Parathyroid adenoma (tissue), 2 donors: ENCODE measurements around the gene GDNF.

Experiments used
- H2AFZ ChIP-seq: fragments of 300-600 bp; sonication (generic); one replicate; pipeline ENCODE4 v1.7.0; 2017; ENCODE audit warnings: antibody characterized with exemption, mild to moderate bottlenecking
- H3K27ac ChIP-seq: fragments of 300-600 bp; sonication (generic); one replicate; pipeline ENCODE4 v1.7.0; 2017
- H3K27me3 ChIP-seq: fragments of 300-600 bp; sonication (generic); one replicate; pipeline ENCODE4 v1.7.0; 2017; ENCODE audit warnings: low read length; ENCODE audit not compliant: control insufficient read depth, insufficient read depth
- H3K36me3 ChIP-seq: fragments of 300-600 bp; sonication (generic); one replicate; pipeline ENCODE4 v1.7.0; 2017; ENCODE audit warnings: low read length; ENCODE audit not compliant: control insufficient read depth, insufficient read depth
- H3K4me1 ChIP-seq: fragments of 300-600 bp; sonication (generic); one replicate; pipeline ENCODE4 v1.7.0; 2017; ENCODE audit warnings: control low read depth
- H3K4me2 ChIP-seq: fragments of 300-600 bp; sonication (generic); one replicate; pipeline ENCODE4 v1.7.0; 2017; ENCODE audit warnings: low read length
- H3K4me3 ChIP-seq: fragments of 300-600 bp; sonication (generic); one replicate; pipeline ENCODE4 v1.7.0; 2017; ENCODE audit warnings: low read depth, low read length
- H3K79me2 ChIP-seq: fragments of 300-600 bp; sonication (generic); one replicate; pipeline ENCODE4 v1.7.0; 2017; ENCODE audit warnings: control low read depth
- H3K9ac ChIP-seq: fragments of 300-600 bp; sonication (generic); one replicate; pipeline ENCODE4 v1.7.0; 2017; ENCODE audit warnings: mild to moderate bottlenecking
- H3K9me3 ChIP-seq: fragments of 300-600 bp; sonication (generic); one replicate; pipeline ENCODE4 v1.7.0; 2017; ENCODE audit warnings: low read length; ENCODE audit not compliant: control insufficient read depth
- CTCF ChIP-seq: fragments of 300-600 bp; sonication (generic); IDR thresholded peaks from one replicate; pipeline ENCODE4 v1.7.0; 2017; ENCODE audit warnings: antibody characterized with exemption, mild to moderate bottlenecking
- donor health status: primary hyperparathyroidism.

GDNF gene

GRCh38 chr5:37881359-37881758 lies 41.5 kb upstream of the GDNF start:
- no peak overlapping the region for H3K27ac ChIP-seq
- no peaks in the 10 kb centered on the region for H3K4me1 ChIP-seq
- TF ChIP-seq CTCF: no peak
- H3K4me3 ChIP-seq: no peak overlapping the region
- H3K9ac ChIP-seq: no peak overlapping the region
- H3K79me2 ChIP-seq: no peaks in the 10 kb centered on the region
- no peaks in the 10 kb centered on the region for H3K36me3 ChIP-seq
- no peaks in the 10 kb centered on the region for H3K27me3 ChIP-seq
- no peak overlapping the region for H3K4me2 ChIP-seq
- H3K9me3 ChIP-seq: no peaks in the 10 kb centered on the region
- H2AFZ ChIP-seq: no peak overlapping the region

- Histone ChIP-seq H3K4me1 (no peaks in the 10 kb centered on the region), H3K4me2 (no peak overlapping the region), H3K9ac (no peak overlapping the region), H2AFZ (no peak overlapping the region), H3K4me3 (no peak overlapping the region), H3K79me2 (no peaks in the 10 kb centered on the region), H3K9me3 (no peaks in the 10 kb centered on the region), H3K36me3 (no peaks in the 10 kb centered on the region), H3K27me3 (no peaks in the 10 kb centered on the region), H3K27ac (no peak overlapping the region)
- TF ChIP-seq CTCF: no peak
Observed at GRCh38 chr5:37876943-37877342, 37.1 kb upstream of the GDNF start.

- Histone ChIP-seq H3K79me2 (no peaks in the 10 kb centered on the region), H3K9ac (no peak overlapping the region), H3K36me3 (no peaks in the 10 kb centered on the region), H3K4me2 (no peak overlapping the region), H2AFZ (no peak overlapping the region), H3K9me3 (no peaks in the 10 kb centered on the region), H3K27ac (no peak overlapping the region), H3K27me3 (no peaks in the 10 kb centered on the region), H3K4me3 (no peak overlapping the region), H3K4me1 (no peaks in the 10 kb centered on the region)
- no peak for TF ChIP-seq CTCF
Observed at GRCh38 chr5:37876245-37876644, 36.4 kb upstream of the GDNF start.

GRCh38 chr5:37875051-37875787 lies 35.4 kb upstream of the GDNF start:
- no peak overlapping the region for H3K27ac ChIP-seq

More at GRCh38 chr5:37875051-37875787, 35.4 kb upstream of the GDNF start:
- no peak for TF ChIP-seq CTCF
- no peak overlapping the region for H2AFZ ChIP-seq
- no peak overlapping the region for H3K4me3 ChIP-seq
- H3K36me3 ChIP-seq: no peaks in the 10 kb centered on the region
- H3K79me2 ChIP-seq: no peaks in the 10 kb centered on the region
- H3K27me3 ChIP-seq: no peaks in the 10 kb centered on the region
- no peaks in the 10 kb centered on the region for H3K4me1 ChIP-seq
- H3K9me3 ChIP-seq: no peaks in the 10 kb centered on the region
- no peak overlapping the region for H3K4me2 ChIP-seq
- H3K9ac ChIP-seq: no peak overlapping the region
